Raji (cell line): ENCODE results near the gene RSPH3.

Experiments used
- POLR2A ChIP-seq: IDR thresholded peaks from 2 replicates; pipeline ENCODE4 v1.6.1; 2011; ENCODE audit warnings: low read depth, low read length, control low read depth; ENCODE audit not compliant: insufficient read depth

RSPH3 gene

DNA sequence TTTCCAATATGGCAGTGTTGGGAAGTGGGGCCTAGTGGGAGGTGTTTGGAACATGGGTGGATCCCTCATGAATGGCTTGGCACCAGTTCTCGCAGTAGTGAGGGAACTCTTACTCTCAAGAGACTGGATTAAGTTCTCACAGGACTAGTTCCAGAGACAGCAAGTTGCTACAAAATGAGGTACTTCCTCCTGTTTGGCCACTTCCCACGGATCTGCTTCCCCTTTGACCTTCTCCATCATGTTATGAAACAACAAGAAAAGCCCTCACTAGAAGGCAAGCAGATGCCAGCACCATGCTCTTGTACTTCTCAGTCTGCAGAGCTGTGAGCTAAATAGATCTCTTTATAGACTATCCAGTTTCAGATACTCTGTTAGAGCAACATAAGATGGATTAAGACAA, 3.1 kb downstream of the RSPH3 start:
- TF ChIP-seq POLR2A: no peak

DNA sequence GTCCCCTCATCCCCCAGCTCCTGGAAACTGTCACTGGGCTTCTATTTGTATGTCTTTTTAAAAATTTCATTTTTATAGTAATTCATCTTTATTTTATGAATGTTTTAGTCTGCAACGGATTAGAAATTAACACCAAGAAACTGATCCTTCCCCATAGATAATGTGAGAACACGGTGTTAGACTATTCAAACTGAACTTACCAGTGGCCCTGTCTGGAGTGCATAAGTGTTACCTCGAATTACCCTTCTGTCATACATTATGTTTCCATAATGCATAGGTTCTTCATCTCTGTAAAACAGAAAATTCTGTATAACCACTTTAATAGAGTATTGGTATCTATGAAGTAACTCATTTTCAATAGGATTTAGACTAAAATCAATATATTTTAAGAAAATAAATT, 6.4 kb downstream of the RSPH3 start:
- no peak for TF ChIP-seq POLR2A

DNA sequence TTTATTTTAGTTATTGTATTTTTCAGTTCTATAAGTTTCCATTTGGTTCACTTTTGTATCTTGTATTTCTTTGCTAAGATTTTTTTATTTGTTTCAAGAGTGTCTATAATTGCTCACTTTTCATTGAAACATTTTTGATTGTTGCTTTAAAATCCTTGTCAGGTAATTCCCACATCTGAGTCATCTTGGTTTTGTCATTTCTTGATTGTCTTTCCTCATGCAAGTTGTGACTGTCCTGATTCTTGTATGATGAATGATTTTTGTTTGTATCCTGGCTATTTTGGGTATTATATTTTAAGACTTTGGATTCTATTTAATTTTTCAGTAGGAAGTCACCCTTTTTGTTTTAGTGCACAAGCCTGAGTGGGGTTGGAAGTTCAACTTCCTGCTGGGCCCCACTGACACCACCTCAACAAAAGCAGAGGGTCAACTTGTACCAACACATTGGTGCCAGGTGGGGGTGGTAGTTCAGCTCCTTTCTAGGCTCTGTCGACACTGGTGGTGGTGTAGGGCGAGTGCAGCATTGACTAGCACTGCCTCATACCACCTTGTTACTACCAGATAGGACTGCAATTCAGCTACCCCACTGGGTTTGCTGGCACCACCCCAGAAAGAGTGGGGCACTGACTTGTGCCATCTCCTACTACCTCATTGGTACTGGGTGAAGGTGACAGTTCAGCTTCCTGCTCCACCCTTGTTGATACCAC, 8.8 kb downstream of the RSPH3 start:
- no peak for TF ChIP-seq POLR2A

DNA sequence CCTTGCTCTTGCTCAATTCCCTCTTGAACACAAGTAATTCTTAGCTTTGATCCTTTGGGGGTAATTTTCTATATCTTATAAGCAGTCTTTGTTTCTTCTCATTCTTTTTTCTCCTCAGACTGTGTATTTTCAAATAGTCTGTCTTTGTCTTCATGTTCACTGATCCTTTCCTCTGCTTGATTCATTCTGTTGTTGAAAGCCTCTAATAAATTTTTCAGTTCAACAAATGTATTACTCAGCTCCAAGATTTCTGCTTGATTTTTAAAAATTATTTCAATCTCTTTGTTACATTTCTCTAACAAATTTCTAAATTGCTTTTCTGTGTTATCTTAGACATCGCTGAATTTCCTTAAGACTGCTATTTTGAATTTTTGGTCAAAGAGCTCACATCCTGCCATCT, 11.5 kb downstream of the RSPH3 start:
- no peak for TF ChIP-seq POLR2A

DNA sequence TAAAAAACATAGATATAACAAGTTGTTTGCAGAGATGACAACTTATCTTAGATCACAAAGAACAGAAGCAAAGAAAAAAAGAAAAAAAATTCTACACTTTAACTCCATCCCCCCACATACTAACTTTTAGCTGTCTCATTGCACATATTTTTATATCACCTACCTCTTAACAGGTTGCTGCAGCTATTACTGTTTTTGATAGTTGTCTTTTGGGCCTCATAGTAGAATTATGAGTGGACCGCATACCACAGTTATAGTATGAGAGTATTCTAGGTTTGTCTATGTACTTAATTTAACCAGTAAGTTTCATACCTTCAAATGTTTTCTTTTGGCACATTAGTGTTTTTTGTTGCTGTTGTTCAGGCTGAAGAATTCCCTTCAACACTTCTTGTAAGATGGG, 12.3 kb downstream of the RSPH3 start:
- TF ChIP-seq POLR2A: no peak

DNA sequence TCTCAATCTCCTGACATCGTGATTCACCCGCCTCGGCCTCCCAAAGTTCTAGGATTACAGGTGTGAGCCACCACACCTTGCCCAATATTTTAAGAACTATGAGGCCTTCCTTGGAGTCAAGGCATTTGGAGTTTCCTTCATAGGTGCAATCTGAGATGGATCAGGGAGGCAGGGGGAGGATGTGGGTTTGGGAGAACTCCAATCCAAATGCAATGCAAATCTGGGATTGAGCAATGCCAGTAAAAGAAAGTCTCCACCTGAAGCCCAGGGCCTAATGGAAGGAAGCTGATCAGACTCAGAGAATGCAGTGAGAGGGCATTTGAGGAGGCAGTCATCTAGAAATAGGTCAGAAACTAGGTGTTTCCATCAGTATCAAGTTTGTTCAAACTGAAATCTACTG, 21.2 kb downstream of the RSPH3 start:
- TF ChIP-seq POLR2A: no peak

DNA sequence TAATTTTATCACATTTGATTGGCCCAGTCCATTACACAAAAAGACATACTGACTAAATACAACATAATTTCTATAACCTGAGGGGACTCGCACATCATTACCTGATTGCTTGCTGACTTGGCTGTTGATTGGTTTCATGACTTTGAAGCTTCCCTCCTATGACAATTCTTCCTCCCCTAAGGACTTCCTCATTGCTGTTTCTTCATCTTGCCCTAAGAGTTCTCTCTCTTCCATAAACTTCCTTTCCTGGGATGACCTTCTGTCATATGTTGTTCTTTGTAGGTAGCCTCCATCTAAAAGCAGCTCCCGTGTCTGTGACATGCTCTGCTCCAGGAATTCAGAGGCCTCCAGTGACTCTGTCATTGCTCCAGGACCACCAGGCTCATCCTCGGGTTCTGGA, 22.6 kb downstream of the RSPH3 start:
- no peak for TF ChIP-seq POLR2A

DNA sequence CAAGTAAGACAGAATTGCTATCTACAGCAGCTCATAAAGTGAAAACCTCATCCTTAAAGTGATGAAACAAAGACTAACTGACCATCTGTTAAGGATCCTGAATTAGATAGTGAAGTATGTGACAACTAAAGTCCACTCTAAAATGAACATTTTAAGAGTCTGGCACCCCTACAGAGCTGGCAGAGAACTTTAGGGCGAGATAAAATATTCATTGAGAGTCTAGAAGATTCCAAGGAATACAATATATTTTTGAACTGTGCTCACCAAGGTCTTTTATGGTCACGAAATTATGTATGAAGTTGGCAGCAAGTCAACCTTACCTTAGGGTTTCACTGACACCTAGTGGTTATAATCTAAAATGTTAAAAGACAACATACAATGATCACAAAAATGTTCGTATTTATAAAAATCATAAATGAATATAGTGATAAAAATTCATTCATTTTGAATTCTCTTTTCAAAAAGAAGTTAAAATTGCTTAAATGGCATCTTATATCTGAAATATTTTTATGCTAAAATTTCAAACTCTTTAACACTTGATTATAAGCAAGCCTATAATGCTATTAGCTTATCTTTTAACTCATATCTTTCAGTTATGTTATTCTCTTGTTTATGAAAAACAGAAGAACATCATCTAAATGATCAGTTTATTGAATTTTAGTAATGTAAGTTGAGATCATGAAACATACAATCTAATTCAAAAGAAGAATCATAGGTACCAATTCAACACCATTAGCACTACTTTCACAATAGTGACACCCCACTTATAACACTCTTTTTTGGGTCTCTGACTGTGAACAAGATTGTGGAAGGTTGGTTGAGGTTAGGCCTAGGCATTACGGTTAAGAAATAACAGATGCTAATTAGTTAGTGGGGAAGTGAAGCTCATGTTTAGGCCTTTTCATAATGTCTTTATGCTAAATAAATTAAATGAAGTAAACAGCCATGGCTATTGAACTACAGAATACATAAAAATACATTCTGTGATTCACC, 27.5 kb downstream of the RSPH3 start:
- no peak for TF ChIP-seq POLR2A

DNA sequence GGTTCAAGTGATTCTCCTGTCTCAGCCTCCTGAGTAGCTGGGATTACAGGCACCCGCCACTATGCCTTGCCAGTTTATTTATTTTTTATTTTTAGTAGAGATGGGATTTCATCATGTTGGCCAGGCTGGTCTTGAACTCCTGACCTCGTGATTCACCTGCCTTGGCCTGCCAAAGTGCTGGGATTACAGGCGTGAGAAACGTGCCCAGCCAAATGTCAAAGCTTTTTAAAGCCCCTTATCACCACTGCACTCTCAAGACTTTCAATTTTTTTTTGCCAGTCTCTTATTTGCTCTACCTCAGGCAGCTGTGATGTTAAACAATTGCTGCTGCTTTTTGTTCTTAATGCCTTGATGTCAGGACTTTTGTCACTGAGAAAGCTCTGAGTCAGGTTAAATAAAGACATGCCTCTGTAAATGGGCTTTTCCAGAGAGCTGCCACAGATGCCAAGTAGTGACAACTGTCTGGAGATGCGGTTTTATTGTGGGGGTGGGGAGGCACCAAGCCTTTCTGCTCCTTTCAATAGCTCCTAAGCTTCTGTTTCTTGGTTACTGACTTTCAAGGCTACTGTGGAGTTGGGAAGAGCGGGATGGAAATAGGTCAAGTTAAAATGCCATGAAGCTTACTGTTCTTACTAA, 29.2 kb downstream of the RSPH3 start:
- no peak for TF ChIP-seq POLR2A

DNA sequence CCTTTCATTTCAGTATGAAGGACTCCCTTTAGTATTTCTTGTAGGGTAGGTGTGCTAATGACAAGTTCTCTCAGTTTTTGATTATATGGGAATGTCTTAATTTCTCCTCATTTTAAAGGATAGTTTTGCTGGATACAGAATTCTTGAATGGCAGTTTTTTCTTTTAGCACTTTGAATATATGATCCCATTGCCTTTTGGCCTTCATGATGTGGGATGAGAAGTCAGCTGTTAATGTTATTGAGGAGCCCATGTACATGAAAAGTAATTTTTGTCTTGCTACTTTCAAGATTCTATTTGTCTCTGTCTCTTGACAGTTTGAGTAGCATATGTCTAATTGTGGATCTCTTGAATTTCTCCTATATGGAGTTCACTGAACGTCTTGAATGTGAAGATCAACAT, 30.9 kb downstream of the RSPH3 start:
- no peak for TF ChIP-seq POLR2A

DNA sequence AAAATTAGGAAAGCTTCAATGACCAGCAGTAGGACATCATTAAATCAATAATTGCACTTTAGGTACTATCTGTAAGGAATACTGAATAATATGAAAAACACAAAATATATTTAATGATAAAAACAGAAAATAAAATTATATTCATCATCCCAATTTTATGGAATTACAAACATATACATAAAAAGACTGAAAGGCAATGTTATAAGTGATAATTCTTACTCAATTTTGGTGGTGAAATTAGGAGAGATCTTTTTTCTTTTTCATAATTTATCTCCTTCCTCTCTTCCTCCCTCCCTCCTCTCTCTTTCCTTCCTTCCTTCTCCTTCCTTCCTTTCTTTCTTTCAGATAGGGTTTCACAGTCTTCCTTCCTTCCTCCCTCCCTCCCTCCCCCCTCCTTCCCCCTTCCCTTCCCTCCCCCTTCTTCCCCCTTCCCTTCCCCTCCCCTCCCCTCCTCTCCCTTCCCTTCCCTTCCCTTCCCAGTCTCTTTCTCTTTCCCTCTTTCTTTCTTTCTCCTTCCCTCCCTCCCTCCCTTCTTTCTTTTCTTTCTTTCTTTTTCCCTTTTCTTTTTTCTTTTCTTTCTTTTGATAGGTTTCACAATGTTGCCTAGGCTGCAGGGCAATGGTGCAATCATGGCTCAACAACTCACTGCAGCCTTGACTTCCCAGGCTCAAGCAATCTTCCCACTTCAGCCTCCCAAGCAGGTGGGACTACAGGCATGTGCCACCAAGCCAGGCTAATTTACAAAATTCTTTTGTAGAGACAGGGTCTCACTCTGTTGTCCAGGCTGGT, 36.8 kb downstream of the RSPH3 start:
- TF ChIP-seq POLR2A: no peak

DNA sequence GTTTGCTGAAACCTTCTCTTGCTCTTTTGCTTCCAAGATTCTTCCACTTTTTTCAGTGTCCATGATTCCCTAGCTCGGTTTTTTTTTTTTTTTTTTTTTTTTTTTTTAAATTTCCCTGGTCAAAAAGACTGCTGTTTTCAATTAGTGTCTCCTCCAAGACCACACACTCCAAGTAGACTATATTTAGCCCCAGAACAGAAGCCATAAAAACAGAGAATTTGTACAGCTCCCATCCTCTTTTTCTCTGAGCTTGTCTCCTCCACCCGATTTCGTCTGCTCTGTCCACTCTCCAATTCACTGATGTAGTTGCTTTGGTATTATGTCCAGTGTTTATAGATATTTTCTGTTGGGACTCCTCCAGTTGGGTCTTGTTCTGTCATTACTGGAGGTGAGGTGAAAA, 37.6 kb downstream of the RSPH3 start:
- TF ChIP-seq POLR2A: no peak

DNA sequence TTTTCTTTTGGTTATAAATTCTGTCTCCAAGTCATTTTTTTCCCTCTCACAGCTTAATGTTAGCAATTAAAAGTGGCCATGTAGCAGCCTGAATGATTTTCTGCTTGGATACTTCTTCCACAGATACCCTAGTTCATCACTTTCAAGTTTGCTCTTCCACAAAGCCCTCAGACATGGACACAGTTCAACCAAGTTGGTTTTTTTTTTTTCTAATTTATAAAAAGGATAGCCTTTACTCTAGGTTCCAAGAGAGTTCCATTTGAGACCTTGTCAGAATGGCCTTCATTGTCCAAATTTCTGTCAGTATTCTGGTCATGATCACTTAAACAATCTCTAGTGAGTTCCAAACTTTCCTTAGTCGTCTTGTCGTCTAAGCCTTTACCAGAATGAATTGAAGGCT, 40.0 kb downstream of the RSPH3 start:
- no peak for TF ChIP-seq POLR2A

DNA sequence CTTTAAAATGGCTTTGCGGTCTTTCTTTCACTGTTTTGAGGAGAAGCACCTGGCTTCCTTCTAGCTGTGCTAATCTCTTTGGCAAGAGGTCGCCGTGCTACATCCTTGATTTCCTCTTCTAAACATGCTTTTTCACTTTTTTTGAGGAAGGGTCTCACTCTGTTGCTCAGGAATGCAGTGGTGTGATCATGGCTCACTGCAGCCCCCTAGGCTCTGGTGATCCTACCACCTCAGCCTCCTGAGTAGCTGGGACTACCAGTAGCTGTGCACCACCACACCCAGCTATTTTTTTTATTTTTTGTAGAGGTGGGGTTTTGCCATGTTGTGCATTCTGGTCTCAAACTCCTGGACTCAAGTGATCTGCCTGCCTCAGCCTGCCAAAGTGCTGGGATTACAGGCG, 40.5 kb downstream of the RSPH3 start:
- no peak for TF ChIP-seq POLR2A

DNA sequence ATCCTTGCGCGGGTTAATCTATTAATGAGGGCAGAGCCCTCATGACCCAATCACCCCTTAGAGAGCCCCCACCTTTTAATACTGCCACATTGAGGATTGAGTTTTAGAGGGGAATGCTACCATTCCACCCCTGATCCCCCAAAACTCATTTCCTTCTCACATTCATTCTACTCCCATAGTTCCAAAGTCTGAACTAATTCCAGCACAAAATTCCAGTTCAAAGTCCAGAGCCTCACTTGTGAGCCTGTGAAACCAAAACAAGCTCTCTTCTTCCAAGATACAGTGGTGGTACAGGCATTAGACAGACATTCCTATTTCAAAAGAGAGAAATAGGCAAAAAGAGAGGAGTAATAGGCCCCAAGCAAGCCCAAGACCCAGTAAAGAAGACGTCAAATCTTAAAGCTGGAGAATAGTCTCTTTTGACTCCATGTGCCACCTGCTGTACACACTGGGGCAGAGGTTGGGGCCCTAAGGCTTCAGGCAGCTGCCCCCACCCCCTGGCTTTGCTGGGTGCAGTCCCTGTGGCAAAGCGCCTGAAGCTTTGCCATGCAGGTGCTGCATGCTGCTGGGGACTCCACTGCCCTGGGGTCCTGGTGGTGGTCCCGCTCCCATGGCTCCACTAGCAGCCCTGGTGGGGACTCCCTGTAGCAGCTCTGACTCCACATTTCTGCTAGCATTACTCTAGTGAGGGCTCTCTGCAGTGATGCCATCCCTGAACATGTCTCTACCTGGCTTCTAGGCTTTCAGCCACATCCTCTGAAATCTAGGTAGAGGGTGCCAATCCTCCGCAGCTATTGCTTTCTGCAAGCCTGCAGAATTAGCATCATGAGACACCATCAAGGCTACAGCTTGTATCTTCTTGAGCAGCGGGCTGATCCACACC, 41.3 kb downstream of the RSPH3 start:
- TF ChIP-seq POLR2A: no peak

DNA sequence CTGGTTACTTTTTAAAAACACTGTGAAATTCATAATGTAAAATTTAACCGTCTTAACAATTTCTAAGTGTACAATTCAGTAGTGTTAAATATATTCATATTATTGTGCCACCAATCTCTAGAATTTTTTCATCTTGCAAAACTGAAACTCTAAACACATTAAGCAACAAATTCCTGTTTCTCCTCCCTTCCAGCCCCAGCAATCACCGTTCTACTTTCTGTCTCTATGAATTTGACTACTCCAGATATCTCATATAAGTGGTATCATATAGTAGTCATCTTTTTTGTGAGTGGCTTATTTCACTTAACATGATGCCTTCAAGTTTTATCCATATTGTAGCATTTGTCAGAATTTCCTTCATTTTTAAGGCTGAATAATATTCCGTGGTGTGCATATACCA, 44.7 kb downstream of the RSPH3 start:
- TF ChIP-seq POLR2A: no peak
